IPS DF 6.9 (cell line): ENCODE measurements around the gene KRTAP1-1.
"Not testable (repeated sequence)": the region's sequence is repeated elsewhere in the genome, so short reads cannot be mapped to it uniquely, and the experiment has no call there.

Source experiments
- DNase-seq: peaks from one replicate; pipeline ENCODE4 v3.0.0-alpha.2; 2013; ENCODE audit warnings: low read depth, low spot score
- H3K27ac ChIP-seq: one replicate; pipeline ENCODE4 v1.5.1; 2013; ENCODE audit warnings: low read length, control low read depth
- H3K27me3 ChIP-seq: 2 replicates; pipeline ENCODE4 v1.6.1; 2013; ENCODE audit warnings: mild to moderate bottlenecking, low read length; ENCODE audit not compliant: control insufficient read depth, insufficient read depth
- H3K36me3 ChIP-seq: 2 replicates; pipeline ENCODE4 v1.6.1; 2013; ENCODE audit warnings: low read length; ENCODE audit not compliant: control insufficient read depth, insufficient read depth
- H3K4me1 ChIP-seq: 2 replicates; pipeline ENCODE4 v1.6.1; 2013; ENCODE audit warnings: low read length; ENCODE audit not compliant: control insufficient read depth, insufficient read depth
- H3K4me3 ChIP-seq: 2 replicates; pipeline ENCODE4 v1.5.1; 2013; ENCODE audit warnings: mild to moderate bottlenecking, low read length
- H3K9me3 ChIP-seq: 2 replicates; pipeline ENCODE4 v1.6.1; 2013; ENCODE audit warnings: low read length, inconsistent platforms; ENCODE audit not compliant: control insufficient read depth, insufficient read depth
- WGBS: extraction: QIAGEN DNeasy Blood & Tissue Kit; methylation state at CpG from one replicate; pipeline ENCODE4 v1.1.7; 2013; ENCODE audit warnings: mixed read lengths, missing lambda C conversion rate; ENCODE audit not compliant: insufficient read length, insufficient coverage; 5-methylcytosine and 5-hydroxymethylcytosine counted together

Gene KRTAP1-1

DNA sequence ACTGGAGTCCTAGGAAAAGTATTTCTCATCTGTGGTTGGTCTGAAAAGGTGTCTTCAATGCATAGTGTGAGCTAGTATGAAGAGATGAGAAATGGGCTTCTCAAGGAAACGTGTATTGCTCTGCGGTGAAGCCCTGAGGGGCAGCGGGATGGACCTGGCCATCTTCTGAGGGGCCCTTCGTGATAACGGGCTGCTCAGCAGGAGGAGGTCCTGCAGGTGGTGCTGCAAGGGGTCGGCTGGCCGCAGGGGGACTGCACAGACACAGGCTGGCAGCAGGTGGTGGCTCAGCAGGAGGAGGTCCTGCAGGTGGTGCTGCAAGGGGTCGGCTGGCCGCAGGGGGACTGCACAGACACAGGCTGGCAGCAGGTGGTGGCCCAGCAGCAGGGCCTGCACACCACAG is 13.3 kb upstream of the KRTAP1-1 start:
- H3K27ac ChIP-seq, DNase-seq, H3K27me3 ChIP-seq, H3K4me1 ChIP-seq, H3K9me3 ChIP-seq, H3K36me3 ChIP-seq, H3K4me3 ChIP-seq: not testable (repeated sequence)
- no CpG with 5 or more reads among the region's 9 CpGs for WGBS

DNA sequence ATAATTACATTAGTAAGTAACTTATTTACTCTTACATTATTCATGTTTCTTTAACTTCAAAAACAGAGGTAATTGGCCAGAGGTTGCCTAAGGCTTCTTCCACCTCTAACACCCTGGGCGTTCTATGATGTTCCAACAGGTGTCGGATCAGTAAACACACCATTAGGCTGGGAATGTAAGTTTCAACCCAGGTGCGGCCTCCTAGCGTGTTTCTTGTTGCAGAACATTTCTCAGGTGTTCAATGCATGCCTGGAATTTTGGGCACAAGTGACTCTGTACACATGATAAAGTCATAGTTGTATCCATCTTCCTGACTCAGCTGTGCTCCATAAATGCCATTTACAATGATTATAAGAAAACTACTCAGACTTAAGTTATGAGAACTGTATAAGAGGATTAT is 12.8 kb upstream of the KRTAP1-1 start:
- Histone ChIP-seq H3K4me3 (no peak overlapping the region), H3K4me1 (no peaks in the 10 kb centered on the region), H3K9me3 (no peaks in the 10 kb centered on the region), H3K27ac (no peak overlapping the region), H3K27me3 (no peaks in the 10 kb centered on the region), H3K36me3 (no peaks in the 10 kb centered on the region)
- WGBS, result no CpG with 5 or more reads among the region's 4 CpGs
- DNase-seq, result no peak

DNA sequence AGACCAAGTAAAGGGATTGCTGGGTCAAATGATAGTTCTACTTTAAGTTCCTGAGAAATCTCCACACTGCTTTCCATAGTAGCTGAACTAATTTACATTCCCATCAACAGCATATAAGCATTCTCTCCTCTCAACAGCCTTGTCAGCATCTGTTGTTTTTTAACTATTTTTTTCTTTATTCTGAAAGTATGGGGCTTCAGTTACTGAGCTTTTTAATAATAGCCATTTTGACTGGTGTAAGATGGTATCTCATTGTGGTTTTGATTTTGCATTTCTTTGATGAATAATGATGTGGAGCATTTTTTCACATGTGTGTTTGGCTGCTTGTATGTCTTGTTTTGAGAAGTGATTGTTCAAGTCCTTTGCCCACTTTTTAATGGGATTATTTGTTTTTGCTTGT is 11.3 kb upstream of the KRTAP1-1 start:
- no peak for DNase-seq
- H3K4me1 ChIP-seq, result no peaks in the 10 kb centered on the region
- no peak overlapping the region for H3K4me3 ChIP-seq

DNA sequence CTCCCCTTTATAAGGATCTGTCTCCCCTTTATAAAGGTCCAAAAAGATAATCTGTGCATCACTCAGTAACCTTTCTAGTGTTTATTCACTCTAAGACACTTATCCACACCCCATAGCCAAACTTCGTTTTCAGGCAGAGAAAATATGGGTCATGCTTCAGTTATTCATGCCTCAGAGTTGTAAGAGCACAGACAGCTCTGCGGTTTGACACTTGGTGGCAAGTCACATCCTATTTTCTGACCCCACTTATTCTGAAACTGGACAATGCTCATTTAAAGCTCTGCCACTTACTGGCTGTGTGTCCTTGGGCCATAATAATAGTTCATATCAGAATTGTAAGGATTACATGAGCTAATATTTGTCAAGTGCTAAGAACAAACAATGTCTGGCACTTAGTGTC is 7.9 kb upstream of the KRTAP1-1 start:
- Histone ChIP-seq H3K4me3 (no peak overlapping the region), H3K9me3 (no peaks in the 10 kb centered on the region), H3K4me1 (no peaks in the 10 kb centered on the region), H3K27ac (no peak overlapping the region), H3K27me3 (no peaks in the 10 kb centered on the region), H3K36me3 (no peaks in the 10 kb centered on the region)
- no CpG with 5 or more reads among the region's 2 CpGs for WGBS
- DNase-seq, result no peak

More for the DNA sequence above, 11.3 kb upstream of the KRTAP1-1 start:
- H3K27me3 ChIP-seq, result no peaks in the 10 kb centered on the region
- H3K9me3 ChIP-seq, result no peaks in the 10 kb centered on the region
- H3K36me3 ChIP-seq, result no peaks in the 10 kb centered on the region
- no peak overlapping the region for H3K27ac ChIP-seq

DNA sequence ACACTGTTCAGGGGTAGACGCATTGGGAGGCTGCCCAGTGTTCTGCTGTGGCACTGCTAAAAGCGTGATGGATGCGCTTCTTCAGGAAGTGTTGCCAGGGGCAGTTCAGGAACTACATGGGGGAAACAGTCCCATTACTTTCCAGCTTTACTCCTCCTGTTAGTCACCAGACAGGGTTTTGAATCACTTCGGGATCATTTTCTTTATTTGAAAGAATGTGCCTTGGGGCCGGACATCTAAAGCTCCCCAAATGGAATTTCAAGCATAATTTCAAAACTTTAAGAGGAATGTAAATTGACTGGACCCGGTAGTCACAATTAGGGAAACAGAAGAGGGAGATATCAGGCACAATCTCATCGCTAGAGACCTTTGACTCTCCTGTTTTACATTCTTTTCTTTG is 7.2 kb upstream of the KRTAP1-1 start:
- Histone ChIP-seq H3K9me3 (no peaks in the 10 kb centered on the region), H3K27me3 (no peaks in the 10 kb centered on the region), H3K27ac (no peak overlapping the region), H3K36me3 (no peaks in the 10 kb centered on the region), H3K4me1 (no peaks in the 10 kb centered on the region), H3K4me3 (no peak overlapping the region)
- WGBS, result no CpG with 5 or more reads among the region's 7 CpGs
- no peak for DNase-seq

DNA sequence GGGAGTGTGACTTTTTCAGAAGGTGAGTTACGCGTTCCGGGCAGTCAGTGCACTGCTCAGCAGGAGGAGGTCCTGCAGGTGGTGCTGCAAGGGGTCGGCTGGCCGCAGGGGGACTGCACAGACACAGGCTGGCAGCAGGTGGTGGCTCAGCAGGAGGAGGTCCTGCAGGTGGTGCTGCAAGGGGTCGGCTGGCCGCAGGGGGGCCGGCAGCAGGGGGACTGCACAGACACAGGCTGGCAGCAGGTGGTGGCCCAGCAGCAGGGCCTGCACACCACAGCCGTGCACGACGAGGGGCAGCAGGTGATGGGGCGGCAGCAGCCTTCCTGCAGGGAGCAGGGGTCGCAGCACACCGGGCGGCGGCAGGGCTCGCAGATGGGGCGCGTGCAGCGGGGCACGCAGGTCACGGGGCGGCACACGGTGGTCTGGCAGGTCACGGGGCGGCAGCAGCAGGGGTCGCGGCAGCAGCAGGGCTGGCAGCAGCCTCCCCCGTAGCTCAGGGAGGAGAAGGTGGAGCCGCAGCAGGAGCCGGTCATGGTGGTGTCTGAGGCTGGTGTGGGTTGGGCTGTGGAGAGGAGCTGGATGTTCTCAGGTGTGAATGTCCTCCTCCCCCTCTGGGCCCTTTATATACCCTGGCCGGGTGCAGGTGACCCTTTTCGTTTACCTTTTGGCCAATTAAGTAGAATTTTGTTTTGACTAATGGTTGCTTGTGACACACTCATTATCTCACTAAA is 5.7 kb upstream of the KRTAP1-1 start, which contains the start of gene KRTAP2-1:
TSS of gene KRTAP2-1 (minus strand) at position 582 of the 731 bp plus-strand sequence. CDS start at position 533, 49 bp downstream.
- H3K9me3 ChIP-seq, DNase-seq, H3K36me3 ChIP-seq, H3K4me1 ChIP-seq, H3K27me3 ChIP-seq, H3K27ac ChIP-seq, H3K4me3 ChIP-seq: not testable (repeated sequence)
- WGBS, result no CpG with 5 or more reads among the region's 33 CpGs

DNA sequence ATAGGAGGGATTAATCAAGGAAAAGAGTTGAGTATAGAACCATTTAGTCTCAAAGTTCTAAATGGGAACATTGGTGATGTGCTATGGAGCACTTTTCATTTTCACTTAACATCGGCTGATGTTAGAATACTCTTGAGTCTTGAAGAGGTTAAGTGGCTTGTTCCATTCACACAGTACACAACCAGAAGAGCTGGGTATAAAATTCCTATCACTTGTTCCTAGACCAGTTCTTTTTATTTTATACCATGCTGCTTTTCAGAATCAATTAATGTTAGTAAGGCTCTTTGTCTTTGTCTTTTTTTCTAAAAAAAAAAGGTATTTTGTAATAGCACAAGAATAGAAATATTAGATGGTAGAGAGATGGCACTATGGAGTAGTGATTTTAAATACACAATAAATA is 1.7 kb upstream of the KRTAP1-1 start:
- Histone ChIP-seq H3K9me3 (no peaks in the 10 kb centered on the region), H3K27ac (no peak overlapping the region), H3K36me3 (no peaks in the 10 kb centered on the region), H3K4me1 (no peaks in the 10 kb centered on the region), H3K27me3 (no peaks in the 10 kb centered on the region), H3K4me3 (no peak overlapping the region)
- WGBS, result no CpG with 5 or more reads among the region's 1 CpG
- no peak for DNase-seq

DNA sequence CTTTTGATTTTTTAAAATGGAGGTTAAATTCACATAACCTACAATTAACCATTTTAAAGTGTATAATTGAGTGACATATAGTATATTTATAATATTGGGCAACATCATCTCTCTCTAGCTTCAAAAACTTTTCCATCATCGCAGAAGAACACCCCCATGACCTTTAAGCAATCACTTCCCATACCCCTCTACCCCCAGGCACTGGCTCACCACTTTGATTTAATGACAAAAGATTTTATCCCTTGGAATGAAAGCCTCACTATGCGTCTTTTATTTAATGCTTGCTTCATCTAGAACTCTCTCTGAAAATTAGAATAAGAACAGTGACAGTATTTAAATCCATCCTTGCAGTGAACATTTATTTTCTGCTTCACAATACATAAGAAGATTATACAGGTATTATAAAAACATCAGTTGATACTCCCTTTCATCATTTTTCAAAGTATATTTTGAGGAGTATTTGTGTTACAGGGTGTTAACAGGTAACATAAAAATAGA is 3.3 kb downstream of the KRTAP1-1 start:
- no peak for DNase-seq
- Histone ChIP-seq H3K9me3 (no peaks in the 10 kb centered on the region), H3K36me3 (no peaks in the 10 kb centered on the region), H3K27ac (no peak overlapping the region), H3K27me3 (no peaks in the 10 kb centered on the region), H3K4me3 (no peak overlapping the region), H3K4me1 (no peaks in the 10 kb centered on the region; the same call in 1 of the 2 replicates)
- WGBS, result no CpG with 5 or more reads among the region's 2 CpGs

DNA sequence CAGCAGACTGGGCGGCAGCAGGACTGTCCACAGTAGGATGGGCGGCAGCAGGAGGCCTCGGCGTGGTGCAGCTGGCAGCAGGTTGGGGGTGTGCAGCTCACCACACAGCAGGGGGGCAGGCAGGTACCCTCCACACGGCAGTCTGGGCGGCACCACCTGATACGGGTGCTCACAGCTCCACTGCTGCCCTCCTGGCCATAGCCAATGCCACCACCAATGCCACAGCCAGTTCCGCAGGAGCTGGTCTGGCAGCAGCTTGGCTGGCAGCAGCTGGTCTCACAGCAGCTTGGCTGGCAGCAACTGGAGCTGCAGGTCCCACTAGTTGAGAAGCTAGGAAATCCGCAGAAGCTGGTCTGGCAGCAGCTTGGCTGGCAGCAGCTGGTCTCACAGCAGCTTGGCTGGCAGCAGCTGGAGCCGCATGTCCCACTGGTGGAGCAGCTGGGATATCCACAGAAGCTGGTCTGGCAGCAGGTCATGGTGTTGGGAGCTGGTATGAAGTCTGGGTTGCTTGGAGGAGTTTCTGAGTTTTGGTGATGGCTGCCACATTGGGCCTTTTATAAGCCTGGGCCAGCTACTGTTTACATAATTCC is 6.8 kb downstream of the KRTAP1-1 start, which contains the start of gene KRTAP1-3:
TSS of gene KRTAP1-3 (minus strand) at position 529 of the 590 bp plus-strand sequence. CDS start at position 476, 53 bp downstream.
- not testable (repeated sequence) for H3K4me1 ChIP-seq, H3K27me3 ChIP-seq, H3K27ac ChIP-seq, H3K9me3 ChIP-seq, H3K36me3 ChIP-seq, H3K4me3 ChIP-seq, DNase-seq
- no CpG with 5 or more reads among the region's 10 CpGs for WGBS

DNA sequence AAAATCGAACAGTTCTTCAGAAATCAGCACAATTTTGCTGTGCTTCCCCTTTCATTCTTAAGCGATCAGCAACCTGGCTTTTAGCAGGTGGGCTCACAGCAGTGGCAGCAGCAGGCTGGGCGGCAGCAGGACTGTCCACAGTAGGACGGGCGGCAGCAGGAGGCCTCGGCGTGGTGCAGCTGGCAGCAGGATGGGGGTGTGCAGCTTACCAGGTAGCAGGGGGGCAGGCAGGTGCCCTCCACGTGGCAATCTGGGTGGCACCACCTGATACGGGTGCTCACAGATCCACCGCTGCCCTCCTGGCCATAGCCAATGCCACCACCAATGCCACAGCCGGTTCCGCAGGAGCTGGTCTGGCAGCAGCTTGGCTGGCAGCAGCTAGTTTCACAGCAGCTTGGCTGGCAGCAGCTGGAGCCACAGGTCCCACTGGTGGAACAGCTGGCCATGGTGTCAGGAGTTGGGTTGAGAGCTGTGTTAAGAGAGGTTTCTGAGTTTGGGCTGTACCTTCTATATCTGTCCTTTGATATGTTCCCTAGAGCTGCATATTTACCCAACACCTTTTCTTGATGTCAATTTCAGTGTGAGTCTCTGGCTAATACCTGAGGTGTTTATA is 11.5 kb downstream of the KRTAP1-1 start, which contains the start of gene KRTAP1-4:
TSS of gene KRTAP1-4 (minus strand) at position 563 of the 613 bp plus-strand sequence. CDS start at position 446, 117 bp downstream.
- WGBS, result no CpG with 5 or more reads among the region's 12 CpGs
- no peaks in the 10 kb centered on the region for H3K9me3 ChIP-seq
- no peak within 1 kb of the TSS for H3K27ac ChIP-seq
- no peaks in the 10 kb centered on the region for H3K27me3 ChIP-seq
- H3K4me1 ChIP-seq, result no peaks in the 10 kb centered on the region; the same call in 1 of the 2 replicates
- no peak for DNase-seq
- H3K4me3 ChIP-seq, result no peak within 1 kb of the TSS
- no peaks in the 10 kb centered on the region for H3K36me3 ChIP-seq
